ENCODE results near the gene CDK5RAP2. TPM values are rescaled to one million over a fixed set of nuclear protein-coding genes. Genes with fewer than 3 reads are reported as not detected.
"Not testable (repeated sequence)": the region's sequence is repeated elsewhere in the genome, so short reads cannot be mapped to it uniquely, and the experiment has no call there.

Gene CDK5RAP2
- total and polyA plus RNA-seq, 8 donors: 14.8 to 37.1 (median 21.7) TPM

GRCh38 chr9:120531683-120532300, 48.2 kb downstream of the CDK5RAP2 start:
- DNase-seq (no peak), FAIRE-seq (no peak), ATAC-seq (peak in 3 of 4 donors; percentile 68 to 73 (median 68))
- Histone ChIP-seq H3K4me3 (no peak overlapping the region), H3K4me1 (no peaks in the 10 kb centered on the region), H3K27ac (no peak overlapping the region), H3K27me3 (no peaks in the 10 kb centered on the region), H3K36me3 (peaks cover 0 to 19% (median 4%) of the 10 kb centered on the region in 3 donors), H3K9me3 (no peaks in the 10 kb centered on the region)
- intact Hi-C loops (cut with DNase I): no loop called here
- 78 to 95% methylated on average over 2 of the region's 2 CpGs for WGBS, 2 donors
- TF ChIP-seq CTCF (IDR thresholded peaks at IDR 0.05): peak in 1 of 4 donors; percentile 16

- H3K27ac ChIP-seq; H3K27me3 ChIP-seq; H3K4me3 ChIP-seq; DNase-seq; FAIRE-seq; H3K4me1 ChIP-seq; H3K9me3 ChIP-seq; intact Hi-C loops (cut with DNase I): not testable (repeated sequence)
- H3K36me3 ChIP-seq: peaks cover 0 to 17% (median 12%) of the 10 kb centered on the region in 3 donors
- ATAC-seq: peak in 1 of 4 donors; percentile 17
- WGBS, 2 donors: 54 to 55% methylated on average over 6 of the region's 6 CpGs
Measured at GRCh38 chr9:120530220-120530832, 49.6 kb downstream of the CDK5RAP2 start.

- TF ChIP-seq CTCF (IDR thresholded peaks at IDR 0.05): no peak
- no peak for ATAC-seq
- 86 to 87% methylated on average over 7 of the region's 7 CpGs for WGBS, 2 donors
- Histone ChIP-seq H3K36me3 (peaks cover 0 to 17% (median 12%) of the 10 kb centered on the region in 3 donors), H3K4me3 (no peak overlapping the region), H3K27ac (no peak overlapping the region), H3K27me3 (no peaks in the 10 kb centered on the region), H3K9me3 (no peaks in the 10 kb centered on the region), H3K4me1 (no peaks in the 10 kb centered on the region)
- no peak for DNase-seq
- intact Hi-C loops (cut with DNase I): no loop called here
- FAIRE-seq: no peak
Measured at GRCh38 chr9:120528829-120529228, 51.1 kb downstream of the CDK5RAP2 start.

GRCh38 chr9:120528327-120528726, 51.6 kb downstream of the CDK5RAP2 start:
- Histone ChIP-seq H3K27ac (no peak overlapping the region), H3K4me1 (no peaks in the 10 kb centered on the region)

GRCh38 chr9:120526534-120526933, 53.4 kb downstream of the CDK5RAP2 start:
- H3K4me3 ChIP-seq: no peak overlapping the region
- TF ChIP-seq CTCF (IDR thresholded peaks at IDR 0.05): no peak
- no peaks in the 10 kb centered on the region for H3K4me1 ChIP-seq
- FAIRE-seq (no peak), DNase-seq (no peak), ATAC-seq (no peak)
- no peaks in the 10 kb centered on the region for H3K9me3 ChIP-seq
- H3K27ac ChIP-seq: no peak overlapping the region
- intact Hi-C loops (cut with DNase I): no loop called here
- peaks cover 0 to 17% (median 12%) of the 10 kb centered on the region in 3 donors for H3K36me3 ChIP-seq
- WGBS, 2 donors: 92 to 93% methylated on average over 3 of the region's 3 CpGs
- no peaks in the 10 kb centered on the region for H3K27me3 ChIP-seq

More at GRCh38 chr9:120528327-120528726, 51.6 kb downstream of the CDK5RAP2 start:
- H3K36me3 ChIP-seq: peaks cover 0 to 17% (median 12%) of the 10 kb centered on the region in 3 donors
- no peak overlapping the region for H3K4me3 ChIP-seq
- ATAC-seq: no peak
- DNase-seq: no peak
- 84% methylated on average over 1 of the region's 1 CpG for WGBS, 2 donors
- no peaks in the 10 kb centered on the region for H3K27me3 ChIP-seq
- no peak for TF ChIP-seq CTCF (IDR thresholded peaks at IDR 0.05)
- no peaks in the 10 kb centered on the region for H3K9me3 ChIP-seq
- intact Hi-C loops (cut with DNase I): no loop called here
- FAIRE-seq: no peak
